ENCODE measurements around the gene LRMDA.
"Not testable (repeated sequence)": the region's sequence is repeated elsewhere in the genome, so short reads cannot be mapped to it uniquely, and the experiment has no call there.

Gene LRMDA

DNA sequence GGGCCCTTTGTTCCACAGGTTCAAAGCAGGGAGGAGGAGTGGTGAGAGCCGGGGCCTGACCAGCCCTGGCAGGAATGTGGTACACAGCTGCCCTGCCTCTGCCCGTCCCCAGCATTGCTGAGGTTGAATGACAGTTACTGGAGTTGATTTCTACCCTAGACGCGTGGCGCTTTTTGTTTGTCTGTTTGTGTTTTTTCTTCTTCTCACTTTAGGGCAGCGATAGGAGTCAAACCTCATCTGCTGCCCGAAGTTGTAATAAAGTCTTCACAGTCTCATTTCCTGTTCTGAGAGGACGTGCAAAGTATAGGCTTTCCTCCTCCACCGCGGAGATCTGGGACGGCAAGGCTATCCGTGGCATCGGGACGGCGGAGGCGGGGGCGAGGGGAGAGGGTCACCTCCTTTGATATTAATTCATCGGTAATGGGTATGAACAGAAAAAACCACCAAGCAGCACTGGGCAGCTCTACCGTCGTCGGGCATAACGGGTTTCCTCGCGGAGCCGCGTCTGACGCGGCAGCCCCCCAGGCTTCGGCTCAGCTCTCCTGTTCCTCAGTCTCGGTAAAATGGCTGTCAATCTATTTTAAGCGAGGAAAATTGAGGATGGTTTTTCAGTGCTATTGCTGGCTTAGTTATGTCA is 160.8 kb downstream of the LRMDA start:
- no peak for ATAC-seq

DNA sequence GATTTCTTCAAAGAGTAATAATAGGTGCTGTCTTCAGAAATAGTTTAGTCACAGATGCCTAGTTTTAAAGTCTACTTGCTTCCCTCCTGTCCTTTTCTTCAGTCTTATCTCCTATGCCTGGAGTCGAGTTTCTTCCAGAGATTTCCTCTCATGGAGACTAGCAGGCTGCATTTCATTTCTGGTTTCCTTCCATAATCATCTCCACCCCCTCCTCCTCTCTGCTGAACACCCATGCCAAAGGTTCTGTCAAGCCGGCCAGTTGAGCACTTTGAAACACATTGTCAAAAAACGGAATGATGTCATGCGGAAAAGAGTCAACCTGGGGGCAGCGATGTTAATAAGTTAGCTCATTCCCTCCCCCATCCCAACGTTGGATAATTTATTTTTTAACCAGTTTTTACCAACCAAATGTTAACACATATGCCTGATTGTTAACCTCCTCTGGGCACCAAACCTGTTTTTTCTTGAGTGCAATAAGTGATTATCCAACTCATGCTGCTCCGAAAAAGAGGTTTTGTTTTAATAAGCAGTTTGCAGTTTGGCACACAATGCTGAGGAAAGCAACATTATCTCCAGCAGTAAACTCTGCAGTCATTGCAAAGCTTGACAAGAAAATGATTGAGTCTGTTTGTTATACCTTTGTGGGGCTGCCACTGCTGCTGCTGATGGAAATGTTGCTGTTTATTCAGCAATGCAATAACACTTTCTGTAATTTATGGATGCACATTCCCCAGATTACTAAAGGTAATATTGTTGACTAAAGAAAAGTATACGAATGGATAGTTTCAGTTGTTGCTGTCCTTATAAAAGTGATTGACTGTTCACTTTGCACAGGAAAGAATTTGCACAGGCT is 161.6 kb downstream of the LRMDA start:
- no peak for ATAC-seq

DNA sequence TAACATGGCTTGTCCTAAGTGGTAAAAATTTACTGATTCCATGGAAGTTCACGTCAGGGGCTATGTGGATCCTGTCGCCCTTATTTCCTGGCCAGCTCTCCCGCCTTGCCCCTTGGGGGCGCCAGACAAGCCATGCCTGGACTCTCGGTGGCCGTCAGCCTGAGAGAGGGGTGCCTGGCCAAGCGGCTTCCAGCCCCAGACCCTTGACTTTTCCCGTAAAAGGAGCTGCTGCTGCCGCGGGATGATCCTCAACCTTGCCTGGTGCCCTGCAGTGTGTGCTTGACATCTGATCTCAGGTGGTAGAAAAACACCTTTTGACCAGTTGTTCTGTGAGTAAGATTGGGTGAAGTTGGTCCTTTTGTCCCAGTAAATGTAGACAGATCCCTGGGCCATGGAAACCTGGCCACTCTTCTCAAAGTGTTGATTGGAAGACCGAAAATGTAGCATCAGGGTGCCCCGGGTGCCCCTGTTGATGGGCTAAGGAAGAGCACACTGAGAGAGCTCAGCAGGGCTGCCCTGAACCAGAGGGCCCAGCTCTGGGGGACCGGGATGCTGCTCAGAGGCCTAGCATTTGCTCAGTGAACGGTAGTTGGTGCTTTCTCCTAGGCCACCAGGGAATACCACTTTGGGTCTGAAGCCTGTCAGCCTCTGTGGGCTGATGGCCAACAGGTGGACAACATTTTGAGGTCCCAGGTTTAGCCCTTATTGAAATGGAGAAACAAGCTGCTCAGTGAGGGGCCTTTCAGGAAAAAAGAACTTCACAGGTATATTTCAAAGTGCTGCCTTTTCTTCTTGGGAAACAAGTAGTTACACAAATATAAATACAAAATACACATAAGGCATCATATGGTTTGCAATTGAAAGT is 162.5 kb downstream of the LRMDA start:
- ATAC-seq = no peak

DNA sequence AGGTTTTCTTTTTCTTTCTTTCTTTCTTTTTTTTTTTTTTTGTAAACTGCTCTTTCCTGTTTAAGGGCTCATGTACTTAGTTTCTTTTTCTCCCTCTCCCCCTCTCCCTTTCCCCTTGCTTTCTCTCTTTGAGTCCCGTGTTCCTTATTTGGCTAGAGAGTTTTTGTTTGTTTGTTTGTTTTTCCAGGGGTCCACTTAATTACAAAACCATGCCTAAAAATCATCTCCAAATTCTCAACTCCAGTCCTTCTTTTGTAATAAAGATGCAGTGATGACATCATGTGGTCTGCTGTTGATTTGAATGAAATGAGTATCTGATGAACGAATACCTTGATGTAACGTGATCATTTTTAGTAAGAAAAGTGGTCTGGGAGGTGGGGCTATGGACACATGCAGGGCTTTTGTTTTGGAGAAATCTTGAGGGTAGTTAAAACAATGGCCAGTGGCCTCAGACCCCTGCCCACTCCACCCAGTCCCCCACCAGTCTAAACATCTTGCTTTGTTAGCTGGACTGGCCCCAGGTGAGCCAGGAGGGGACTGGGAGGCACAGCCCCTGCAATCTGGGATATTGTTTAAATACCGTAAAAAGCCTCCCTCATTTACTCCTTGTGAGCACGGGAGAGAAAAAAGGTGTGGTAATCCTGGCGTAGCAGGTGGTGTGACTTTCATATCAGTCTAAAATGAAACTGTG is 165.7 kb downstream of the LRMDA start:
- ATAC-seq = no peak

DNA sequence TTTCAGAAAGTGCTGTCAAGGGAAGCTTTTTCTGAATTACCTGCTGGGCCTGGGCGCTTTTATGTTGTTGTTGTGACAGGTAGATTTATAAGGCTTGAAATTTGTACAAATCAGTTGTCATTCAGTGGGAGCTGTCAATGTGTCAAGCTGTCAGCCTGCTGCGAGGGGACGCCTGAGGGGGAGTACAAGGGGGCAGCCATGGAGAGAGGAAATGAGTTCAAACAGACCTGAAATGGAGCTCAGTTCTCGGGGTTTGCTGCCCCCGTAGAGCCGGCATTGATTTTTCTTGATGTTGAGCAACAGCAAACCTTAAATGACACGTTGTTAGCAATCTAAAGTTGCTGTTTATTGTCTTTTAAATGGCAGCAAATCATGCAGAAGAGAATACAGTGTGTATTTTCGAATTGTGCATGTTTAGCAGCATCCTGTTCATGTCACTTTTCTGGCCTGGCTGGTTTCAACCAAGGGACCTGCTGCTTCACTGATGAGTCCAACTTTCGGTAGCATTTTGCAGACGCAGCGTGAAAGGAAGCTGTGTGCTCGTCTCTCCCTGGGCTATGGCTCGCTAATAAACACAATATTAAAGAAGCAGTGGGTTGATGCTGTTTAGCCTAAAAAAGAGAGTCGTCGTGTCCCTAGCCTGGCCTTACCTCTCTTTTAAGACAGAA is 166.5 kb downstream of the LRMDA start:
- no peak for ATAC-seq

DNA sequence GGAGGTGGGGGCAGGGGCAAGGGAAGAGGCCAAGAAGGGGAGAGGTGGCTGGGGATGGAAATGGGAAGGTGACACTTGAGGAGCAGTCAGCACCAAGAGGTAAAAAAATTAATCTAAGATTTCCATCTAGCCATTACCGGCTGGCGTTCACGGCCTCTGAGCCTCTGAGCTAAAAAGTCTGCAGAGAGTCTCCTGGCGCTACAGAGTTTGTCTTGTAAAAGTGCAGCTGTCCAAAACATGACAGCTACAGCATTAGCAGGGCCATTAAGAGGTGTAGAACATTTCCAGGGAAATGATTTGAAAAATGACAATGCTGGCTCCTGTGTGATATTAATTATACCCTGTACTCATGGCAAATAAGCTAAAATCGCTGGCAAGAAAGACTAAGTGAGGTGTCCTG is 167.6 kb downstream of the LRMDA start:
- no peak for ATAC-seq

DNA sequence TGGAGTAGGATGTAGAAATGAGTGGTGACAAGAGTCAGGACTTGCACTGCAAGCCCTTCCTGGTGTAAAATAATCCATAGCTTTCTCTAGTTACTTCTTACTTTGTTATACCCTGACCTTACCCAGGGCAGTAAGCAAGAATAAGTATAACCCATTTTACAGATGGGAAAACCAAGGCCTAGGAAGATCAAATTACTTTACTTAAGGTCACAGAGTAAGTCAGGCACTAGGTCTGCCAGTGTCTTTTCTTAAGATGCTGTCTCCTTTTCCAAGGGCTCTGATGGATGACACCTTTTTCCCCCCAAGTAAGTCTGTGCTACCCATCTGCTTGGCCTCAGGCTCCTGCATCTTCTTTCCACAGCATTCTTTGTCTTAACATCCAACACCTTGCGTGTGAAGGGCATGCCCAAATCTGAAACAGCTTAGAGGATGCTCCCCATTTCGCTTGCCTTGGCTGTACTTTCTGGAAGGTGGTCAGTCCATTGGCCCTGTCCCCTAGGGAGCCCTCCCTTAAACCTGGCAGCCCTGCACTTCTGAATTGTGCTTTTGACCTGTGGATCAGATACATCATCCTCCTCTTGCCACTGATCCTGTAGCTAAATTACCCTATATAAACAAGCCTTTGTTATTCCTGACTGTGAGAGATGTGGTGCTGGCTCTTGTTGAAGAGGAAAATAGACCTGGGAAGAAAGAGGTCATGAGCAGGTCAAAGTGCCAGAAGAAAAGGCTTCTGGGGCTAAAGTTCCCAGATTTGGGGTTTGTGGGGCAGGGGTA is 168.6 kb downstream of the LRMDA start:
- no peak for ATAC-seq

DNA sequence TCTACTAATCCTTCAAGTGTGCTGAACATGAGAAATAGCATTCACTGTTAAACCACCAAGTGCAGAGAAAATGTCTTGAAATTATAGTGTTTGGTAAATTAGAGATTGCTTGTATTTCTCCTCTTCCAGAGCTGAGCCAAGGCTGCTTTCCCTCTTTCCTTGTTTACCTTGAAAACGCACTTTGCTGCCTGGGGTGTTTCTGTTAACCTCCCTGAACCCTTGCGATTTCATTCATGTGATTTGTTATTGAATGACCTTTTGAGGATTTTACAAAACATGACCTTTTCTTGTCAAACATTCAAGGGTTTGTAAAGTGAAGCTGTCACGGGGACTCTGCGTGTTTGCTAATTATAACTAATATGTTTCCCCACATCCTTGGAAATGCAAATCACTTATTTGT is 169.4 kb downstream of the LRMDA start:
- no peak for ATAC-seq

DNA sequence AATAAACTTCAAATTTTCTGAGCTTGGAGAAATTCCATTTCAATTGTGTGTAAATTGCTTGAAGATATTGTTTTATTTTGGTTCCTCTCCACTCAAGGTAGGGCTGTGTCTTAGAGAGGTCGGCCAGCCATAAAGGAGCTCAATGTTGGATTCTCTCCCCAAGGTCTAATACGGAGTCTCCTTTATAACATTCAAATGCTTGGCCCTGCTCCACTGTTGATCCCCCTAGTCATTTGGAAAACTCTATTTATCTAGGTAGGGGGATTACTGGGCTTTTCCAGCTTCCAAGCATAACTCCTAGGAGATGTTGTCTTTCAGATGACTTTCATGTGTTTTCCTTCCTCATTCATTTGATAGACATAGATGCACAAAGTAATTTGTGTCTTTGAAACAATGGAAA is 170.9 kb downstream of the LRMDA start:
- ATAC-seq = no peak

DNA sequence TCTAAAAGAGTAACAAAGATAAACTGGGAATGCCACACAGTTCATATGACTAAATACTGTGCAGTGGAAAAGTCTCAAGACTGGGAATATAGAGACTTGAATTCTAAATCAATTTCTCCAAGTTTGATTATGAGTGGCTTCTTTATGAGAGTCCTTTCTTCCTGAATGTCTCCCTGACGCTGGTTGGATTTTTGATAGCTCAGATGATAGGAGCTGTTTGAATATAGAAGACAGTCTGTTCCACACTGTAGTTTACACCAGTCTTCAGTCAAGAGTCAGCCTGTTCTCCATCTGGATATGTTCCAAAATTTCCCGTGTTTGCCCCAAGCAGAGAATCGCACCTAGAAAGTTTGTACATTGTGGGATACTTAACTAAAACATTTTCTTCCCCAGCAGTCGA is 173.7 kb downstream of the LRMDA start:
- no peak for ATAC-seq

DNA sequence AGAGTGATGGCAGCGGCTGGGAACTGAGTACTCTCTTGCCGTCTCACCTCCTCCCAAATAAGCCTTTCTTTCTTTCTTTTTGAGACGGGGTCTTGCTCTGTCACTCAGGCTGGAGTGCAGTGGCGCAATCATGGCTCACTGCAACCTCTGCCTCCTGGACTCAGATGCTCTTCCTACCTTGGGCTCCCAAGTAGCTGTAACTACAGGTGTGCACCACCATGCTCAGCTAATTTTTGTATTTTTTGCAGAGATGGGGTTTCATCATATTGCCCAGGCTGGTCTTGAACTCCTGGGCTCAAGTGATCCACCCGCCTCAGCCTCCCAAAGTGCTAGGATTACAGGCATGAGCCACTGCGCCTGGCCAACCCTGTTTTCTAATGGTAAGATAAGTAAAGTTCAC is 174.4 kb downstream of the LRMDA start:
- ATAC-seq = not testable (repeated sequence)

DNA sequence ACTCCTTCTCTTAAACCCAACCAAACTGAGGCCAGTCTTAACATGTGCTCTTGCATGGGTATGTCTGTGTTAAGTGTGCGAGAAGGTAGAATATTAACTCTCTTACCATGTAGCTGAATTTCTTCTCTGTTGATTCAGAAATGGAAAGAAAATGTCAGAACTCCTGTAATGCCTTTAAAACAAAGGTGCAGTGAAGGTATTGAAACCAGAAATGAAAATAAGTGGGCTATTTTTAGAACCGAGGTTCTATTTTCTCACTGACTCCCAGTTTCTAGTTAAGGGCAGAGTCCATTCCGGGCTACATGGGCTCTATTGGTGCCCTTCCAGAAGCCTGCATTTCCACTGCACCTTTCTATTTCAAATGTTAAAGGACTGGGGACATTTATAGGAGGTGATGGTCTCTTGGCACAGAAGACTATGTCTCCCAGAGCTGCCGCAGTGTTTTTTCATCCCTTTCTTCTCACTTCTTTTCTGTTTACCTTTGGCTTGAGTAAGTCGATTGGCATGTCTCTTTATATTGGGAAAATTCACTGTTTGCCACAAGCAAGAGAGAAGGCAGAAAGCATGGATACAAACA is 174.9 kb downstream of the LRMDA start:
- ATAC-seq = no peak

DNA sequence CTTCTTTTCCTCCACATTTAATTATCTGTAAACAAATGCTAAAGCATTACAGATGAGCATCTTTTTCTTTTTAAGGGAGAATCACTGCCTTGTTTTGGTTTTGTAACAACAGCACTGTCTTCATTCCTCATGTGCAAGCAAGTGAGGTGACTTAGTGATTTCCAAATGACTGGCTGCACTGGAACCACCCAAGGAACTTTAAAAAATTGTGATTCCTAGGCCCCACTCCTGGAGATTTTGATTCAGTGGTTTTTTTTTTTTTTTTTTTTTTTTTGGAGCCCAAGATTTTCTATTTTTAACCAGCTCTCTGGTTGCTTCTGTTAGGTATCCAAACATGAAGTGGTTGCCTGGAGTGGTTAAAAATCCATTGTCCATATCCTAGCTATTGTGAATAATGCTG is 176.2 kb downstream of the LRMDA start:
- ATAC-seq = no peak

DNA sequence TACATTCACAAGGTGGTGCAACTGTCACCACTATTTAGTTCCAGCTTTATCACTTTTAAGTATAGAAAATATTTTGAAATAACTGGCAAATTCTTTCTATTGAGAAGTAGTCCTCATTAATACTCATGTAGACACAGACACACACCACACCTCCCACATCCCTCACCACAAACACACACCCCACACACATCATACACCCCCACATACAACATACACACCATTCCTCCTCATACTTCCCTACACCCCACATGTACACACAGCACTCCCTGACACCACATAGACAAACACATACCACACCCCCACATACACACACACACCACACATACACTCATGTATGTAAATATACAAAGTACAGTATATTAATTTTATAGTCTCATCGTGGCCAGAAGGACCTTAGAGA is 178.8 kb downstream of the LRMDA start:
- no peak for ATAC-seq

DNA sequence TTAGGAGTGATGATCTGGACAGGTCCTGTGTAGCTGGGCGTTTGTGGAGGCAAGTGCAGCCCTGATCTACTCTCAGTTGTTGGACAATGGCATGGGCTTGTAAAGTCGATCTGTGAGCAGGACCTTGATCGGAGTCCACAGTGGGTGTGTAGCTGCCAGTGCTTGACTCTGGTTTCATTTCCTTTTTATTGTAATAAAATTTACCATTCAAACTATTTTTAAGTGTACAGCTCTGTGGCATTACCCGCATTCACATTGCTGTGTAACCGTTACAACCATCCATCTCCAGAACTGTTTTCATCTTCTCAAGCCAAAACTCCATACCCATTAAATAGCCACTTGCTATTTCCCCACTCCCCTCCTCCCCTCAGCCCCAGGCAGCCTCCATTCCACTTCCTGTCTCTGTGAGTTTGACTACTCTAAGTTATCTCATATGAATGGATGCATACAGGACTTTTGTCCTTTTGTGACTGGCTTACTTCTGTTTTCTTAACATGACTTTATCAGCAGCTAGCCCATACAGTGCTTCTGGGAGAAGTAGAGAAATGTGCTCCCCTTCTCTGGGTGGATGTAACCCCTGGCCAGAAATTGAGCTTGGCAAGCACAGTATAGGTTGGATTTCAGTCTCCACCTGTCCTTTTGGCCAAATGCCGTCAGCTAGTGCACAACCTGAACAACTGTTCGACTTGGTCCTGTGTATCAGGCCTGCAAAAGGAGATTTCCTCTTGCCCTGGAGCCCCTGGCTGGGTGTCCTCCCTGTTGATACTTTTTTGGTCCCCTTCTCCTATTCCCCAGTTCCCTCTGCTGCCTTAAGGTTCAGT is 180.0 kb downstream of the LRMDA start:
- ATAC-seq = no peak

DNA sequence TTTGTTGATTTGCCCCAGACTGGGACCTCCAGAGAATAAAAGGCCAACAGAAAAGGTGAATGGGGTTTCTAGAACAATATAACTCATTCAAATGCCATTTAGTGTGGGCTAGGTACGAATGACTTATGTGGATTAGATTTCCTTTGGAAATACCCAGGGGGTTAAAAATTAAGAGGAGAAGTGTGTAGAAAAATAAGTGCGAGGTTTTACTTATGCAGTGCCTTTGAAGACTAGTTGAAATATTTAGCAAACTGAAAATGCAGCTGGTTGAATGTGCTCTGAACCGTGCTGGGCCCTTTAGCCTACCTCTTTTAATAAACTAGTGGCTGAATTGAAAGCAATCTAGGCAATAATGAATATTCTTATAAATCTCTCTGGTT is 180.6 kb downstream of the LRMDA start:
- ATAC-seq = no peak

DNA sequence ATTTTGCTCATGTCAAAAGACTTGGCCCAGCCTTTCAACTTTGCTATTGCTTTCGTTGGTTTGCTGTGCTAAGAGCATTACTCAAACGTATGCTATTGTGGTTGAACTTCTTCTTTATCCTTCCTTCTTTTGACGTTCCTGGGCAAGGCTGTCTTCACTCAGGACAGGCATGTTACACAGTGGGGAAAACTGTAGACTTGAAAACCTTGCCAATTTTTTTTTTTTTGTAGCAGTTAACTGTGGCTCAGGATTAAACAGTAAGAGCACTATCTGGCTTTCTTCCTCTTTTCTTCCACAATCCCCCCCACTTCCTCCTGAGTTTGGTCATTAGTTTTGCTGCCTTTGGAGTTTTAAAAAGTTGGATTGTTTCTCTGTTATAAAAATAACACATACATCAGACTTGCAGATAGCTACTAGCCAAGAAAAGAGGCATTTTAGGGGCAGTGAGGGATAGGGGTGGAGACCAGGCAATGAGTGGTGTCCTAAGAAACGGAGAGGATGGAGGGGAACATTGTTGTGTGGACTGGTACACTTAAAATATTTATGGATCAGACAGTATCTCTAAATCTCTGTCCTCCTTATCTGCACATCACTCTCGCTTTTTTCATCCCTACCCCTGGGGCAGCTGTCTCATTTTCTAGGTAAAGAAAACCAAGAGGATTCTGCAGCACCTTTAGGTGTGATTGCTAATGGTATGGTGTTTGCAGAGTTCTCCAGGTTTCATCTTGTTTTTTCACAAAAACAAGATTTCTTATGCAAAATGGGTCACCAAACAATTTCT is 181.7 kb downstream of the LRMDA start:
- ATAC-seq = no peak

DNA sequence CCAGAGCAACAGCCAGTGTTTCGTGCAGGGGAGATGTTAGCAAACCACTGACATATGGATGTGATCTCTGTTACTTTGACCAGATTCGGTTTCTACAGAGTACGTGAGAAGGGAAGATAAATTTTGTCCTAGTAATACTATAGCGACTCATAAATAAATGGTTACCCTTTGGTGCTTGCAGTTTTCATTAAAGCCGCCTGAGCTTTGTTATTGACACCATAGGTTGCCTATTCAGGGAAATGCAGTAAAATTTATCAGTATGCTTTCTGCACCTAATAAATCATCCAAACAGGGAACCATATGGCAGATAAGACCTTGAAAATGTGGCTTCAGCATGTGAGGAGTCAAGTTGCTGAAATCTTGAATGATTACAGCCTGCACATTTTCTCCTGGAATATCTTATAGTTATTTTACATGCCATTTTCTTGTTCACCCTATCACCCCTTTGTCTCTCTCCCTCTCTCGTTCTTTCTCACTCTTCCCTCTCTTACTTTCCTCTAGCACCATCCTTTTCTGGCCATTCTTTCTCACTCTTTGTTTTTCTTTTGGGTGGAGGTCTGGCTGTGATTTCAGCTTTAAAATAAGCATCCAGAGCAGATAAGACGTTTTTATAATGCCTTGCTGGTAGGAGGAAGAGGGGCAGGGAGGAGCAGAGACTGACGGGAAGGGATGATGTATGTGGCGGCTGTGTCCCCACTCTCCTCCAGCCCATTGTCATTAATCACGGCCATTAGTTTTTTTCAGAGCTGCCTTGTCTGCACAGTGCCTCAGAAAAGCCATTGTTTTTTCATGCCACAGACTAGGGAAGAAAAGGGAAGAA is 182.5 kb downstream of the LRMDA start:
- no peak for ATAC-seq

DNA sequence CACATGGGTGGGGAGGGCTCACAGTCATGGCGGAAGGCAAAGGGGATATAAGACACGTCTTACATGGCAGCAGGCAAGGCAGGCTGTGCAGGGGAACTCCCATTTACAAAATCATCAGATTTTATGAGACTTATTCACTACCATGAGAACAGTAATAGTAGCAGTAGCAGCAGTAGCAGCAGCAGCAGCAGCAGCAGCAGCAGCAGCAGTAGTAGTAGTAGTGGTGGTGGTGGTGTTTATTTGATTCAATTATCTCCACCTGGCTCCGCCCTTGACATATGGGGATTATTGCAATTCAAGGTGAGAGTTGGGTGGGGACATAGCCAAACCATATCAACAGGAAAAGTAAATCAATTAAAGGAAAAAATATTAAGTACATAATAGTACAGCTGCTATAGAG is 184.7 kb downstream of the LRMDA start:
- ATAC-seq = no peak
